OCI-LY7 (cell line): ENCODE data around the gene LRRC74A. TPM values are rescaled to one million over a fixed set of nuclear protein-coding genes. Genes with fewer than 3 reads are reported as not detected.

ENCODE experiments used
- BruUV-seq: library from RNA; stranded (reverse); fragments of 400-500 nt; replicated peaks from 2 replicates; lab custom pipeline; 2021; lab: Mats Ljungman, UMichigan
- CTCF ChIA-PET: fragments of 300-600 bp; sonication (Branson Sonifier 250); formaldehyde crosslinking; loops from one replicate; lab custom pipeline; 2022; ENCODE audit warnings: antibody characterized with exemption; ENCODE audit not compliant: unreplicated experiment; lab: Charles Lee
- POLR2A ChIA-PET: fragments of 300-600 bp; sonication (Branson Sonifier 250); formaldehyde crosslinking; loops from one replicate; lab custom pipeline; 2022; ENCODE audit warnings: antibody characterized with exemption; lab: Charles Lee
- DNase-seq: peaks from one replicate; pipeline ENCODE4 v3.0.0-alpha.2; 2015; ENCODE audit warnings: low spot score
- H2AFZ ChIP-seq: fragments of 200-600 bp; sonication (generic), shearing (Covaris generic); 2 replicates; pipeline ENCODE4 v1.6.1; 2014; ENCODE audit warnings: mild to moderate bottlenecking, antibody characterized with exemption, low read length, moderate library complexity
- H3K27ac ChIP-seq: fragments of 200-600 bp; sonication (generic); 2 replicates; pipeline ENCODE4 v1.5.1; 2014; ENCODE audit warnings: mixed run types, low read depth, mild to moderate bottlenecking, moderate library complexity, low read length, inconsistent platforms; ENCODE audit not compliant: poor library complexity, severe bottlenecking
- H3K36me3 ChIP-seq: fragments of 200-600 bp; sonication (generic); 2 replicates; pipeline ENCODE4 v1.6.1; 2014; ENCODE audit warnings: mild to moderate bottlenecking, antibody characterized with exemption, low read length, moderate library complexity, mixed read lengths; ENCODE audit not compliant: insufficient read depth
- H3K4me1 ChIP-seq: fragments of 200-600 bp; sonication (generic); 2 replicates; pipeline ENCODE4 v1.5.1; 2014; ENCODE audit warnings: mild to moderate bottlenecking, low read length; ENCODE audit not compliant: insufficient read depth, poor library complexity, severe bottlenecking
- H3K4me2 ChIP-seq: fragments of 200-600 bp; sonication (generic); 2 replicates; pipeline ENCODE4 v1.6.1; 2014; ENCODE audit warnings: mild to moderate bottlenecking, low read length
- H3K4me3 ChIP-seq: fragments of 200-600 bp; sonication (generic); 2 replicates; pipeline ENCODE4 v1.5.1; 2014; ENCODE audit warnings: mild to moderate bottlenecking, low read depth, low read length; ENCODE audit not compliant: poor library complexity, severe bottlenecking
- H3K79me2 ChIP-seq: fragments of 200-600 bp; sonication (generic); 2 replicates; pipeline ENCODE4 v1.6.1; 2016; ENCODE audit warnings: low read depth, mild to moderate bottlenecking, low read length, moderate library complexity, mixed read lengths; ENCODE audit not compliant: insufficient read depth
- H3K9me2 ChIP-seq: fragments of 200-600 bp; sonication (generic); 2 replicates; pipeline ENCODE4 v1.6.1; 2016; ENCODE audit warnings: mild to moderate bottlenecking, low read length, mixed read lengths; ENCODE audit not compliant: insufficient read depth
- H3K9me3 ChIP-seq: fragments of 200-600 bp; sonication (generic); 2 replicates; pipeline ENCODE4 v1.6.1; 2014; ENCODE audit warnings: mild to moderate bottlenecking, mixed run types, low read length, mixed read lengths
- H4K20me1 ChIP-seq: fragments of 200-600 bp; sonication (generic); 2 replicates; pipeline ENCODE4 v1.6.1; 2014; ENCODE audit warnings: mild to moderate bottlenecking, antibody characterized with exemption, low read length, moderate library complexity, mixed read lengths; ENCODE audit not compliant: insufficient read depth
- CTCF ChIP-seq: fragments of 200-600 bp; sonication (generic); conservative IDR thresholded peaks from 2 replicates; pipeline ENCODE4 v1.5.1; 2014; ENCODE audit warnings: mild to moderate bottlenecking, antibody characterized with exemption, low read length, moderate library complexity, mixed read lengths
- EZH2phosphoT487 ChIP-seq: fragments of 200-600 bp; sonication (generic); IDR thresholded peaks from 2 replicates; pipeline ENCODE4 v1.6.1; 2018; ENCODE audit warnings: low read depth, borderline replicate concordance, mild to moderate bottlenecking, mixed run types, antibody characterized with exemption, low read length, moderate library complexity, mixed read lengths
- intact Hi-C: fragments of 100-400 bp; cut with micrococcal nuclease; formaldehyde crosslinking; loops from one replicate; pipeline ENCODE4 v1.10.0; 2022; ENCODE audit not compliant: unreplicated experiment
- total RNA-seq, 2 experiments: library from RNA; depleted of rRNA in 1 of 2; stranded (reverse); fragments of >200 nt in 1 of 2; shearing (Covaris generic) in 1 of 2; gene quantifications; 2 replicates each; pipeline ENCODE4 v1.2.3, GENCODE V29; 2014 to 2022

LRRC74A gene
- total RNA-seq, 2 experiments from 2014 or later, result not detected

DNA sequence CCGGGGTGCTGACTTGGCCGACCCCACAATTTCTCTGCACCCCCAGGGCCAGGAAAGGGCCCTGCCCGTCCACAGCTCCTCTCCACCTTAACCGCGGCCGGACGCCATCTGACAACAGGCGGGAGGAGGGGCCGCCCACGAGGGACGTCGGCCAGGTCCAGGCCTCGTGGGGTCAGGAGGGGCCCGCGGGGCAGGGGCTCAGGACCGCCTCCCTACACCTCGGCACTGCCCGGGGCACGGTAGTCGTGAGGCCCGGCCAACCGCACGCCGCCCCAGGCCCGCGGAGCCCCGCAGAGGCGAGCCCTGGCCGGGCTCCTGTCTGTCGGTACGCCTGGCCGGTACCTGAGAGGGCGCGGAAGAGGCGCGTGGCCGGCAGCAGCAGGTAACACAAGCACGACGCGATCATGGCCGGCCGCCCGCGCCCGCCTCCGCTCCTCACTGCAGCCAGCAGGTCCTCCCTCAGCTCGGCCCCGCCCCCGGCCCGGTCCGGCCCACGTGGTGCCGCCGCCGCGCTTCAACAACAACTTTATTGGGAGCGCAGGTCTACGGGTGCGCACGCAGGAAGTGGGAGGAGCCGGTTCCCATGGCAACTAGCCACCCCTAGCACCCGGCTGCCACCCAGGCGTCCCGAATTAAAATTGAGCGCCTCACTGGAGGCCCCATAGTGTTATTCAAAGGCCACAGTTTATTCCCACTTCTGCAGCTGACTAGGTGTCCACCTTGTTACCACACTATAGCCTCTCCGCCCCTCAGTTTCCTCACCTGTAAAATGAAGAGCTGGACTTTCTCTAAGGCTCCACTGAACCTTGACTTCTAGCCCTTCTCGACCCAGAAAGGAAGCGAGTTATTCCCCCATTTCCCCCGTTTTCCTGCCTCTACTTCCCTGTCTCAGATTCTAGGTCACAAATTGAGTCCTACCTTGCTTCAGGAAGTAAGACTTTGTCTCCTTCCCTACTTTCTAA, 13.5 kb upstream of the LRRC74A start, which contains the start of gene ANGEL1:
Gene ANGEL1 (minus strand): TSS at position 461 of the 962 bp plus-strand sequence. CDS start 55 bp downstream, at position 406.
- H2AFZ ChIP-seq, result peak within 1 kb of the TSS; percentile 96
- no peaks in the 10 kb centered on the region for H3K9me3 ChIP-seq
- H3K9me2 ChIP-seq, result no peaks in the 10 kb centered on the region
- DNase-seq, result peak; percentile 98
- H3K4me2 ChIP-seq, result peak within 1 kb of the TSS; percentile 94
- intact Hi-C loops, result no loop called here
- CTCF ChIA-PET, result interaction anchor here (1.6 kb wide), 1 partner anchor 28 kb away, joined by 6 read pairs; no protein-coding TSS in a partner anchor
- H3K4me1 ChIP-seq, result peaks cover 22% of the 10 kb centered on the region
- H3K79me2 ChIP-seq, result peaks cover 11% of the 10 kb centered on the region; the same call in 1 of the 2 replicates
- POLR2A ChIA-PET, result interaction anchor here (0.7 to 1.8 kb wide), 6 partner anchors 8 to 286 kb away, joined by 3 to 4 read pairs (median 3); partner anchors contain the start of gene CIPC
- TF ChIP-seq CTCF (no peak), EZH2phosphoT487 (no peak)
- peaks cover 17% of the 10 kb centered on the region for H3K36me3 ChIP-seq
- H3K4me3 ChIP-seq, result peak within 1 kb of the TSS; percentile 83
- H4K20me1 ChIP-seq, result no peaks in the 10 kb centered on the region
- BruUV-seq, result no TSS peak
- H3K27ac ChIP-seq, result peak within 1 kb of the TSS; percentile 42

DNA sequence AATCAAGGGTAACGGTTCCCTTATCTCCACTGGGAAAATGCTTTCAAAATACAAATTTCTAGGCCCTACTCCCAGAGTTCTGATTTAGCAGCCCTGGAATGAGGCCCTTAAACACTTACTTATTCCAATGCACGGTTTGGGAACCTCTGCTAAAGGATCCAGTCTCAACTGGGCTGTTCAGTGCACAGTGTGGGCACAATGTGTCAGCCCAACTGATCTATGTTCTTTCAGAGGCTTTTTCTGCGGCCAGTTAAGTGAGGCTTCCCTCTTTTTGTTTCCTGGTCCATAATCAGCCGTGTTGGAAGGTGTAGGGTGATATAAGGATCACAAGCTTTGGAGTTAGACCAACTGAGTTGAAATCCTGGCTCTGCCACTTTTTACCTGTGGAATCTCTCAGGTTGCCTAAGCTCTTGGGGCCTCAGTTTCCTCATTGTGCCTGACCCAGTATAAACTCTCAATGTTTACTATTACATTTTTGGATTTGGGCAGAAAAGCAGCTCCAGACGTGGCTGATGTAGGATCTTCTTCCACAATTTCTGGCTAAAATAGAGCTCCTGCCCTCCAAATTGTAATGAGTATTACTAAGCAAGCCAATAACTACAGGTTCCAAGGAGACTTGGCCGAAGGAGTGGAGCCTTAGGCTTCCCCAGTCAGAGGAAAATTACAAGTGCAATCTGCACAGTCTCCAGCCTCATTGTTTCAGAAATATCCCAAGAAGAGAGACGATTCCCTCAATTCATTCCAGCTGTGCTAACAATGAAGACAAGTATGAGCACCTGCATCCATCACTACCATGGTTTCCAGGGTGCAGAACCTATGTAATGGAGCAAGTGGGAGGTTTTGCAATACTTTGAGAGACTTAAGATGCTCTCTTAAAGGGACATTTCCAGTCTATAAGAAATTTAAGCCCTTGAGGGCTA, 11.2 kb upstream of the LRRC74A start:
- no peak overlapping the region for H3K4me2 ChIP-seq
- no peaks in the 10 kb centered on the region for H3K9me2 ChIP-seq
- peaks cover 22% of the 10 kb centered on the region for H3K4me1 ChIP-seq
- no peak for DNase-seq
- intact Hi-C loops, result no loop called here
- no peak overlapping the region for H3K4me3 ChIP-seq
- no peak overlapping the region for H3K27ac ChIP-seq
- no peak for TF ChIP-seq CTCF
- CTCF ChIA-PET, result no interaction called here
- H3K36me3 ChIP-seq, result no peaks in the 10 kb centered on the region
- no peak overlapping the region for H2AFZ ChIP-seq
- peaks cover 11% of the 10 kb centered on the region; the same call in 1 of the 2 replicates for H3K79me2 ChIP-seq
- POLR2A ChIA-PET, result no interaction called here
- no peaks in the 10 kb centered on the region for H3K9me3 ChIP-seq
- no peaks in the 10 kb centered on the region for H4K20me1 ChIP-seq
- no TSS peak for BruUV-seq
